ENCODE results near the gene CDH20. TPM values are rescaled to one million over a fixed set of nuclear protein-coding genes. Genes with fewer than 3 reads are reported as not detected.

The CDH20 gene
- total RNA-seq, 1 experiment from 2014 or later = not detected

DNA sequence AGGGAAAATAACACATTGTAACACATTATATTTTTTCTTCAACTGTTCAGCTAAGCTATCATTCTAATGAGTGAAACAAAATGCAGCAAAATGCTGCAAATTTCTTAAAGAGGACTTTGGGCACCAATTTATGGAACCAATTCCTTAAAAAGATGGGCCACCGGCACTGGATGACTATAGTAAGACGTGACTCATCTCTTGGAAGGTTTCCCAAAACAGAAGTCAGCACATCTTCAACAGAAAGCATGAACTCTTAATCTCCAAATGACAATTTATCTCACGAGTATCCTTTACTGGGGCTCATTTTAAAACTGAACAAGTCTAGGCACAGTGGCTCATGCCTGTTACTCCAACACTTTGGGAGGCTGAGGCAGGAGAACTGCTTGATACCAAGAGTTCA is 213.4 kb downstream of the CDH20 start:
- Histone ChIP-seq H3K9ac (ENCODE audit: low read length) (no peak overlapping the region), H3K27me3 (ENCODE audit: low read length) (peaks cover 33% of the 10 kb centered on the region), H3K4me1 (ENCODE audit: insufficient read depth, low read length) (no peaks in the 10 kb centered on the region), H3K27ac (ENCODE audit: low read length) (no peak overlapping the region), H4K20me1 (ENCODE audit: low read length) (no peaks in the 10 kb centered on the region), H3K4me3 (ENCODE audit: low read length) (no peak overlapping the region), H3K9me3 (ENCODE audit: low read length) (no peaks in the 10 kb centered on the region), H2AFZ (ENCODE audit: low read length) (no peak overlapping the region), H3K4me2 (ENCODE audit: low read length) (no peak overlapping the region), H3K9me2 (replicated peaks; ENCODE audit: low read length) (no peaks in the 10 kb centered on the region), H3K79me2 (ENCODE audit: low read length) (no peaks in the 10 kb centered on the region), H3K36me3 (ENCODE audit: low read depth, low read length) (no peaks in the 10 kb centered on the region), H3F3A (ENCODE audit: low read length, unreplicated experiment) (no peaks in the 10 kb centered on the region)
- ChIA-PET POLR2A (ENCODE audit: unreplicated experiment) (no interaction called here), CTCF (no interaction called here)
- peak; percentile 68 for DNase-seq
- TF ChIP-seq, protein P1, sequence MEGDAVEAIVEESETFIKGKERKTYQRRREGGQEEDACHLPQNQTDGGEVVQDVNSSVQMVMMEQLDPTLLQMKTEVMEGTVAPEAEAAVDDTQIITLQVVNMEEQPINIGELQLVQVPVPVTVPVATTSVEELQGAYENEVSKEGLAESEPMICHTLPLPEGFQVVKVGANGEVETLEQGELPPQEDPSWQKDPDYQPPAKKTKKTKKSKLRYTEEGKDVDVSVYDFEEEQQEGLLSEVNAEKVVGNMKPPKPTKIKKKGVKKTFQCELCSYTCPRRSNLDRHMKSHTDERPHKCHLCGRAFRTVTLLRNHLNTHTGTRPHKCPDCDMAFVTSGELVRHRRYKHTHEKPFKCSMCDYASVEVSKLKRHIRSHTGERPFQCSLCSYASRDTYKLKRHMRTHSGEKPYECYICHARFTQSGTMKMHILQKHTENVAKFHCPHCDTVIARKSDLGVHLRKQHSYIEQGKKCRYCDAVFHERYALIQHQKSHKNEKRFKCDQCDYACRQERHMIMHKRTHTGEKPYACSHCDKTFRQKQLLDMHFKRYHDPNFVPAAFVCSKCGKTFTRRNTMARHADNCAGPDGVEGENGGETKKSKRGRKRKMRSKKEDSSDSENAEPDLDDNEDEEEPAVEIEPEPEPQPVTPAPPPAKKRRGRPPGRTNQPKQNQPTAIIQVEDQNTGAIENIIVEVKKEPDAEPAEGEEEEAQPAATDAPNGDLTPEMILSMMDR (conservative IDR thresholded peaks at IDR 0.05; ENCODE audit: low read depth, low read length) = no peak
- TF ChIP-seq EZH2phosphoT487 (IDR thresholded peaks at IDR 0.05; ENCODE audit: borderline replicate concordance, low read length) = no peak
- no peak for TF ChIP-seq EZH2 (IDR thresholded peaks at IDR 0.05; ENCODE audit: low read length, unreplicated experiment)
- ATAC-seq = no peak
- no TSS peak for BruUV-seq (replicated peaks)
- intact Hi-C loops (cut with micrococcal nuclease) = no loop called here

DNA sequence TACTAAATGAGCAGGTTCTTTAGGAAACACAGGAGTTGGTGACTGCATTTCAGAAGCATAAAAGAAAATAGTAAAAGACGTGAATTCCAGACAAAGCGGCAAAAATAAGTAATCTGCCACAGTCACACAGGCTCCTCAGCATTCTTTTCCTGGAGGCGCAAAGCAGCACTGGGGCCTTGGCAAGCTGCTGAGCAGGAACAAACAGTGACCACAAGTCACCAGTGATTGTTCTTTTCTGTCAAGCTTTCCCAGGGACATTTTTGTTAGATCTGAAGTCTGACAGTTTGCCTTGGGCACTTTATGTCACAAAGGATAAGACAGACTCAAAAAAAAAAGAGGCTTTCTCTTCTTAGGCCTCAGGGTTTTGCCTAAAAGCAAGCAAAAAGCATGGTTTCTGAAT is 216.2 kb downstream of the CDH20 start:
- ChIA-PET CTCF (no interaction called here), POLR2A (ENCODE audit: unreplicated experiment) (no interaction called here)
- H3K4me1 ChIP-seq (ENCODE audit: insufficient read depth, low read length) = no peaks in the 10 kb centered on the region
- no peaks in the 10 kb centered on the region for H3K9me2 ChIP-seq (replicated peaks; ENCODE audit: low read length)
- H3K9ac ChIP-seq (ENCODE audit: low read length) = no peak overlapping the region
- H4K20me1 ChIP-seq (ENCODE audit: low read length) = no peaks in the 10 kb centered on the region
- H2AFZ ChIP-seq (ENCODE audit: low read length) = no peak overlapping the region
- no peak overlapping the region for H3K27ac ChIP-seq (ENCODE audit: low read length)
- H3K36me3 ChIP-seq (ENCODE audit: low read depth, low read length) = no peaks in the 10 kb centered on the region
- H3K27me3 ChIP-seq (ENCODE audit: low read length) = peaks cover 15% of the 10 kb centered on the region; the same call in 1 of the 2 replicates
- no peak overlapping the region for H3K4me2 ChIP-seq (ENCODE audit: low read length)
- H3K9me3 ChIP-seq (ENCODE audit: low read length) = no peaks in the 10 kb centered on the region
- DNase-seq = no peak
- no TSS peak for BruUV-seq (replicated peaks)
- H3F3A ChIP-seq (ENCODE audit: low read length, unreplicated experiment) = no peaks in the 10 kb centered on the region
- ATAC-seq = no peak
- no peaks in the 10 kb centered on the region for H3K79me2 ChIP-seq (ENCODE audit: low read length)
- H3K4me3 ChIP-seq (ENCODE audit: low read length) = no peak overlapping the region
- no peak for TF ChIP-seq EZH2 (IDR thresholded peaks at IDR 0.05; ENCODE audit: low read length, unreplicated experiment)
- no peak for TF ChIP-seq EZH2phosphoT487 (IDR thresholded peaks at IDR 0.05; ENCODE audit: borderline replicate concordance, low read length)
- TF ChIP-seq, protein P1 (conservative IDR thresholded peaks at IDR 0.05; ENCODE audit: low read depth, low read length) = no peak
- intact Hi-C loops (cut with micrococcal nuclease) = no loop called here

DNA sequence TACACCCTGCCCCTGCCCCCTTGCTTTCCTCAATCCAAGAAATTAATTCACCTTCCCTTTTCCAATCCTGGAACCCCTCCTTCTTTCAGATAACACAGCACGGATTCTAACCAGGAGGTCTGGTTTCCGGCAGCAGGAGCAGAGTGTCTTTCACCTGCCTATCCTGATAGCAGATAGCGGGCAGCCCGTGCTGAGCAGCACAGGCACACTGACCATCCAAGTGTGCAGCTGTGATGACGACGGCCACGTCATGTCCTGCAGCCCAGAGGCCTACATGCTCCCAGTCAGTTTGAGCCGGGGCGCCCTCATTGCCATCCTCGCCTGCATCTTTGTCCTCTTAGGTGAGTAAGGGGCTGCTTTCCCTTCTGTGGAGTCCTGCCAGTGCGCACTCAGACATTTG is 216.7 kb downstream of the CDH20 start:
- BruUV-seq (replicated peaks) = no TSS peak
- Histone ChIP-seq H3K4me1 (ENCODE audit: insufficient read depth, low read length) (no peaks in the 10 kb centered on the region), H2AFZ (ENCODE audit: low read length) (no peak overlapping the region), H3K4me3 (ENCODE audit: low read length) (no peak overlapping the region), H4K20me1 (ENCODE audit: low read length) (no peaks in the 10 kb centered on the region), H3F3A (ENCODE audit: low read length, unreplicated experiment) (no peaks in the 10 kb centered on the region), H3K27me3 (ENCODE audit: low read length) (peaks cover 11% of the 10 kb centered on the region; the same call in 1 of the 2 replicates), H3K9me2 (replicated peaks; ENCODE audit: low read length) (no peaks in the 10 kb centered on the region), H3K9ac (ENCODE audit: low read length) (no peak overlapping the region), H3K79me2 (ENCODE audit: low read length) (no peaks in the 10 kb centered on the region), H3K27ac (ENCODE audit: low read length) (no peak overlapping the region), H3K4me2 (ENCODE audit: low read length) (no peak overlapping the region), H3K9me3 (ENCODE audit: low read length) (no peaks in the 10 kb centered on the region), H3K36me3 (ENCODE audit: low read depth, low read length) (no peaks in the 10 kb centered on the region)
- TF ChIP-seq EZH2 (IDR thresholded peaks at IDR 0.05; ENCODE audit: low read length, unreplicated experiment) (no peak), EZH2phosphoT487 (IDR thresholded peaks at IDR 0.05; ENCODE audit: borderline replicate concordance, low read length) (no peak)
- TF ChIP-seq, protein P1 (conservative IDR thresholded peaks at IDR 0.05; ENCODE audit: low read depth, low read length) = no peak
- ATAC-seq (no peak), DNase-seq (no peak)
- CTCF ChIA-PET = no interaction called here
- POLR2A ChIA-PET (ENCODE audit: unreplicated experiment) = no interaction called here
- intact Hi-C loops (cut with micrococcal nuclease) = loop anchor here (5.0 kb wide), 1 partner anchor 352 kb away; no protein-coding TSS in a partner anchor
